Stimulated activated CD4-positive, alpha-beta T cell treated with anti-CD3 and anti-CD28 coated beads, Interleukin-2, amount 100 ng/mL, for 4 hours (primary cell): ENCODE data around the gene PCDHA9.
"Not testable (repeated sequence)": the region's sequence is repeated elsewhere in the genome, so short reads cannot be mapped to it uniquely, and the experiment has no call there.

ENCODE experiments used
- DNase-seq: peaks from one replicate; pipeline ENCODE4 v3.0.0-alpha.2; 2020; ENCODE audit warnings: low read depth

The PCDHA9 gene, protein sequence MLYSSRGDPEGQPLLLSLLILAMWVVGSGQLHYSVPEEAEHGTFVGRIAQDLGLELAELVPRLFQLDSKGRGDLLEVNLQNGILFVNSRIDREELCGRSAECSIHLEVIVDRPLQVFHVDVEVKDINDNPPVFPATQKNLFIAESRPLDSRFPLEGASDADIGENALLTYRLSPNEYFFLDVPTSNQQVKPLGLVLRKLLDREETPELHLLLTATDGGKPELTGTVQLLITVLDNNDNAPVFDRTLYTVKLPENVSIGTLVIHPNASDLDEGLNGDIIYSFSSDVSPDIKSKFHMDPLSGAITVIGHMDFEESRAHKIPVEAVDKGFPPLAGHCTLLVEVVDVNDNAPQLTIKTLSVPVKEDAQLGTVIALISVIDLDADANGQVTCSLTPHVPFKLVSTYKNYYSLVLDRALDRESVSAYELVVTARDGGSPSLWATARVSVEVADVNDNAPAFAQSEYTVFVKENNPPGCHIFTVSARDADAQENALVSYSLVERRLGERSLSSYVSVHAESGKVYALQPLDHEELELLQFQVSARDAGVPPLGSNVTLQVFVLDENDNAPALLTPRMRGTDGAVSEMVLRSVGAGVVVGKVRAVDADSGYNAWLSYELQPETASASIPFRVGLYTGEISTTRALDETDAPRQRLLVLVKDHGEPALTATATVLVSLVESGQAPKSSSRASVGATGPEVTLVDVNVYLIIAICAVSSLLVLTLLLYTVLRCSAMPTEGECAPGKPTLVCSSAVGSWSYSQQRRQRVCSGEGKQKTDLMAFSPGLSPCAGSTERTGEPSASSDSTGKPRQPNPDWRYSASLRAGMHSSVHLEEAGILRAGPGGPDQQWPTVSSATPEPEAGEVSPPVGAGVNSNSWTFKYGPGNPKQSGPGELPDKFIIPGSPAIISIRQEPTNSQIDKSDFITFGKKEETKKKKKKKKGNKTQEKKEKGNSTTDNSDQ

DNA sequence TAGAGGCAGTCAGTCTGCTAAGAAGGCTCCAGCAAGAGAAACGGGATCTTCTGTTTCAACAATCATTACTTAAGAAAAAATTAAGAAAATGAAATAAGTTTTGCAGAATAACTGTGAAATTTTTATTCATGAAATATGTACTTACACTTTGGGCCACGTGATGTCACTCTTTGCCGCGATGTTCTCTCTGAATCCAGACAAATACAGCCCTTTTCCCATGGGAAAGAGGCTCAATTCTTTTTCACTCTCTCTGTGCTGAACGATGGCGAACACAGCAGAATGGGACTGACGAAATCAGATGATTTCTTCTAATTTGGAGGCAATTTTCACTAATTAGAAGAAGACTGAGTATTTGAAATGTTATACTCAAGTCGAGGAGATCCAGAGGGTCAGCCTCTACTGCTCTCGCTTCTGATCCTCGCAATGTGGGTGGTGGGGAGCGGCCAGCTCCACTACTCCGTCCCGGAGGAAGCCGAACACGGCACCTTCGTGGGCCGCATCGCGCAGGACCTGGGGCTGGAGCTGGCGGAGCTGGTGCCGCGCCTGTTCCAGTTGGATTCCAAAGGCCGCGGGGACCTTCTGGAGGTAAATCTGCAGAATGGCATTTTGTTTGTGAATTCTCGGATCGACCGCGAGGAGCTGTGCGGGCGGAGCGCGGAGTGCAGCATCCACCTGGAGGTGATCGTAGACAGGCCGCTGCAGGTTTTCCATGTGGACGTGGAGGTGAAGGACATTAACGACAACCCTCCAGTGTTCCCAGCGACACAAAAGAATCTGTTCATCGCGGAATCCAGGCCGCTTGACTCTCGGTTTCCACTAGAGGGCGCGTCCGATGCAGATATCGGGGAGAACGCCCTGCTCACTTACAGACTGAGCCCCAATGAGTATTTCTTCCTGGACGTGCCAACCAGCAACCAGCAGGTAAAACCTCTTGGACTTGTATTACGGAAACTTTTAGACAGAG lies at the start of gene PCDHA9:
Gene PCDHA9 (plus strand): TSS at position 244 of the 964 bp plus-strand sequence. CDS start 114 bp downstream, at position 358.
- not testable (repeated sequence) for DNase-seq

DNA sequence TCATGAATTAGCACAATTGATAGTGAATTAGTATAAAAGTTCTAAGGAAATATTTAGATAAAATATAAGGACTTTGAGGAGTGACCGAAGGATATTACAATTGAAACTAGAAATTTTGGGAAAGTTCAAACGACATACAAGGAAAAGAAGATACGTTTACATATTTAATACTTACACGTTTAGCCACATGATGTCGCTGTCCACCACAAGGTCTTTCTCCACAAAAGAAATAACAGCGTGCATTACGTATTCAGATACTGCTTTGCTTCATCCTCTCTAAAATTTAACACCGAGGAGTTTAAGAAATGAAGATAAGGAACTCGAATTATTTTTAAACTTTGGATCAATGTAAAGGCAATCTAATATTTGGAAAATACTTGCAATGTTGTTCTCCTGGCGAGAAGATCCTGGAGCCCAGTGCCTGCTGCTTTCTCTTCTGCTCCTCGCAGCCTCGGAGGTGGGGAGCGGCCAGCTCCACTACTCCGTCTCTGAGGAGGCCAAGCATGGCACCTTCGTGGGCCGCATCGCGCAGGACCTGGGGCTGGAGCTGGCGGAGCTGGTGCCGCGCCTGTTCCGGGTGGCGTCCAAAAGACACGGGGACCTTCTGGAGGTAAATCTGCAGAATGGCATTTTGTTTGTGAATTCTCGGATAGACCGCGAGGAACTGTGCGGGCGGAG lies 47.2 kb upstream of the PCDHA9 start, which contains the start of gene PCDHA3:
Gene PCDHA3 (plus strand): TSS at position 242 of the 678 bp plus-strand sequence.
- no peak for DNase-seq

DNA sequence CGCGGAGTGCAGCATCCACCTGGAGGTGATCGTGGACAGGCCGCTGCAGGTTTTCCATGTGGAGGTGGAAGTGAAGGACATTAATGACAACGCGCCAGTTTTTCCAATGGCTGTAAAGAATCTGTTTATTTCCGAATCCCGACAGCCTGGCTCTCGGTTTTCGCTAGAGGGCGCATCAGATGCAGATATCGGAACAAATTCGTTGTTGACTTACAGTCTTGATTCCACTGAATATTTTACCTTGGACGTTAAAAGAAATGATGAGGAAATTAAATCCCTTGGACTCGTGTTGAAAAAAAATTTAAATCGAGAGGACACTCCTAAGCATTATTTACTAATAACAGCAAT lies 46.7 kb upstream of the PCDHA9 start:
- DNase-seq = no peak

DNA sequence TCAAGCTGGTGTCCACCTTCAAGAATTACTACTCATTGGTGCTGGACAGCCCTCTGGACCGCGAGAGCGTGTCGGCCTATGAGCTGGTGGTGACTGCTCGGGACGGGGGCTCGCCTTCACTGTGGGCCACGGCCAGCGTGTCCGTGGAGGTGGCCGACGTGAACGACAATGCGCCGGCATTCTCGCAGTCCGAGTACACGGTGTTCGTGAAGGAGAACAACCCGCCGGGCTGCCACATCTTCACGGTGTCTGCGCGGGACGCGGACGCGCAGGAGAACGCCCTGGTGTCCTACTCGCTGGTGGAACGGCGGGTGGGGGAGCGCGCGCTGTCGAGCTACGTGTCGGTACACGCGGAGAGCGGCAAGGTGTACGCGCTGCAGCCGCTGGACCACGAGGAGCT lies 45.8 kb upstream of the PCDHA9 start:
- DNase-seq = not testable (repeated sequence)

DNA sequence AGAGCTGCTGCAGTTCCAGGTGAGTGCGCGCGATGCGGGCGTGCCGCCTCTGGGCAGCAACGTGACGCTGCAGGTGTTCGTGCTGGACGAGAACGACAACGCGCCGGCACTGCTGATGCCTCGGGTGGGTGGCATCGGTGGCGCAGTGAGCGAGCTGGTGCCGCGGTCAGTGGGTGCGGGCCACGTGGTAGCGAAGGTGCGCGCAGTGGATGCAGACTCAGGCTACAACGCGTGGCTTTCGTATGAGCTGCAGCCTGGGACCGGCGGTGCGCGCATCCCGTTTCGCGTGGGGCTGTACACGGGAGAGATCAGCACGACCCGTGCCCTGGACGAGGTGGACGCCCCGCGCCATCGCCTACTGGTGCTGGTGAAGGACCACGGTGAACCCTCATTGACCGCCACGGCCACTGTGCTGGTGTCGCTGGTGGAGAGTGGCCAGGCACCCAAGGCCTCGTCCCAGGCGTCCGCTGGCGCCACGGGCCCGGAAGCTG lies 45.4 kb upstream of the PCDHA9 start:
- no peak for DNase-seq

DNA sequence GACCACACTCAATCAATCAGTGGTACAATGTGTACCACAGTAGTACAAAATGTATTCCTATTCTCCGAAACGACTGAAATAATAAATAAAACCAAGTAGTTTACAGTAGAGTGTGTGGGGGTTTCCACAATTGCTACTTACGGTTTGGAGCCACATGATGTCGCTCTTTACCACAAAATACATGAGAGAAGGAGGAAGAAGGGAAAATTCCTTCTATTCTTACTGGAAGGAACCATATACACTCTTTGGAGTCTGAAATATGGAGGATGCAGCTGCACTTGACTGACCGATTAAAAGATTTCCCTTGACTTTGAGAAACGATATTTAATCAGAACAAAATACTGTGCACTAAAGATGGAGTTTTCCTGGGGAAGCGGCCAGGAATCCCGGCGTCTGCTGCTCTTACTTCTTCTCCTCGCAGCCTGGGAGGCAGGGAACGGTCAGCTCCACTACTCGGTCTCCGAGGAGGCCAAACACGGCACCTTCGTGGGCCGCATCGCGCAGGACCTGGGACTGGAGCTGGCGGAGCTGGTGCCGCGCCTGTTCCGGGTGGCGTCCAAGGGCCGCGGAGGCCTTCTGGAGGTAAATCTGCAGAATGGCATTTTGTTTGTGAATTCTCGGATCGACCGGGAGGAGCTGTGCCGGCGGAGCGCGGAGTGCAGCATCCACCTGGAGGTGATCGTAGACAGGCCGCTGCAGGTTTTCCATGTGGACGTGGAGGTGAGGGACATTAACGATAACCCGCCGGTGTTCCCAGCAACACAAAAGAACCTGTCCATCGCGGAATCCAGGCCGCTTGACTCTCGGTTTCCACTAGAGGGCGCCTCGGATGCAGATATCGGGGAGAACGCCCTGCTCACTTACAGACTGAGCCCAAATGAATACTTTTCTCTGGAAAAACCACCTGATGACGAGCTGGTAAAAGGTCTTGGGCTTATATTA lies 41.1 kb upstream of the PCDHA9 start, which contains the start of gene PCDHA4:
Gene PCDHA4 (plus strand): TSS at position 235 of the 942 bp plus-strand sequence.
- no peak for DNase-seq

DNA sequence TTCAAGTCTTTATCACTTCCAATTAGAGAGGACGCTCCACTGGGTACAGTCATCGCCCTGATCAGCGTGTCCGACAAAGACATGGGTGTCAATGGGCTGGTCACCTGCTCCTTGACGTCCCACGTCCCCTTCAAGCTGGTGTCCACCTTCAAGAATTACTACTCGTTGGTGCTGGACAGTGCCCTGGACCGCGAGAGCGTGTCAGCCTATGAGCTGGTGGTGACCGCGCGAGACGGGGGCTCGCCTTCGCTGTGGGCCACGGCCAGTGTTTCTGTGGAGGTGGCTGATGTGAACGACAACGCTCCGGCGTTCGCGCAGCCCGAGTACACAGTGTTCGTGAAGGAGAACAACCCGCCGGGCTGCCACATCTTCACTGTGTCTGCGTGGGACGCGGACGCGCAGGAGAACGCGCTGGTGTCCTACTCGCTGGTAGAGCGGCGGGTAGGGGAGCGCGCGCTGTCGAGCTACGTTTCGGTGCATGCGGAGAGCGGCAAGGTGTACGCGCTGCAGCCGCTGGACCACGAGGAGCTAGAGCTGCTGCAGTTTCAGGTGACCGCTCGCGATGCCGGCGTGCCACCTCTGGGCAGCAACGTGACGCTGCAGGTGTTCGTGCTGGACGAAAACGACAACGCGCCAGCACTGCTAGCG lies 39.8 kb upstream of the PCDHA9 start:
- DNase-seq = not testable (repeated sequence)

DNA sequence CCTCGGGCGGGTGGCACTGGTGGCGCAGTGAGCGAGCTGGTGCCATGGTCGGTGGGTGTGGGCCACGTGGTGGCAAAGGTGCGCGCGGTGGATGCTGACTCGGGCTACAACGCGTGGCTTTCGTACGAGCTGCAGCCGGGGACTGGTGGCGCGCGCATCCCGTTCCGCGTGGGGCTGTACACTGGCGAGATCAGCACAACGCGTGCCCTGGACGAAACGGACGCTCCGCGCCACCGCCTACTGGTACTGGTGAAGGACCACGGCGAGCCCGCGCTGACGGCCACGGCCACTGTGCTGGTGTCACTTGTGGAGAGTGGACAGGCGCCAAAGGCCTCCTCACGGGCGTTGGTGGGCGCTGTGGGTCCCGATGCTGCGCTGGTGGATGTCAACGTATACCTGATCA lies 39.3 kb upstream of the PCDHA9 start:
- DNase-seq = no peak

DNA sequence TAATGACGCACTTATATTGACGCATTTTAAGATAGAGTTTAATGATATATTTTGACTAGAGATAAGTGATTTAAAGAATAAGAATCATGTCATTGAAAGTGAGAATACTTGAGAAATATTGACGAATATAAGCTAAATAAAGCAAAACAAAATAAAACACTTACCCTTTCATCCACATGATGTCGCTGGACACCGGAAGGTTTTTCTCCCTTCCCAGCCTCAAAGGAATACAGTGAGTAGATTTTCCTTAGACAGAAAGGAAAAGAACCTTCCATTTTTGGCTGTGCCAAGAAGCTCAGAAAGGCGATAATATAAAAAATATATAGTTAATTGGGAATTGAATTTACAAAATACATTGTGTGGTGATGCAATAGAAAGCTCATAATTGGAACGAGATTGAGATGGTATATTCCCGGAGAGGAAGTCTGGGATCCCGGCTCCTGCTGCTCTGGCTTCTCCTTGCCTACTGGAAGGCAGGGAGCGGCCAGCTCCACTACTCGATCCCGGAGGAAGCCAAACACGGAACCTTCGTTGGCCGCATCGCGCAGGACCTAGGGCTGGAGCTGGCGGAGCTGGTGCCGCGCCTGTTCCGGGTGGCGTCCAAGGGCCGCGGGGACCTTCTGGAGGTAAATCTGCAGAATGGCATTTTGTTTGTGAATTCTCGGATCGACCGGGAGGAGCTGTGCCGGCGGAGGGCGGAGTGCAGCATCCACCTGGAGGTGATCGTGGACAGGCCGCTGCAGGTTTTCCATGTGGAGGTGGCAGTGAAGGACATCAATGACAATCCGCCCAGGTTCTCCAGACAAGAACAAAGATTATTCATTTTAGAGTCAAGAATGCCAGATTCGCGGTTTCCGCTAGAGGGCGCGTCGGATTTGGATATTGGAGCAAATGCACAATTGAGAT lies 26.6 kb upstream of the PCDHA9 start, which contains the start of gene PCDHA5:
Gene PCDHA5 (plus strand): TSS at position 239 of the 906 bp plus-strand sequence.
- DNase-seq = no peak

DNA sequence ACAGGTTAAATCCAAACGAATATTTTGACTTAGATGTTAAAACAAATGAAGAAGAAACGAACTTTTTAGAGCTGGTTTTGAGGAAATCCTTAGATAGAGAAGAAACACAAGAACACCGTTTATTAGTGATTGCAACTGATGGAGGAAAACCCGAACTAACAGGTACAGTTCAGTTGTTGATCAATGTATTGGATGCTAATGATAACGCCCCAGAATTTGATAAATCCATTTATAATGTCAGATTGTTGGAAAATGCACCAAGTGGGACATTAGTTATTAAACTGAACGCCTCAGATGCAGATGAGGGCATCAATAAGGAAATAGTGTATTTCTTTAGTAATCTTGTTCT lies 25.9 kb upstream of the PCDHA9 start:
- no peak for DNase-seq

DNA sequence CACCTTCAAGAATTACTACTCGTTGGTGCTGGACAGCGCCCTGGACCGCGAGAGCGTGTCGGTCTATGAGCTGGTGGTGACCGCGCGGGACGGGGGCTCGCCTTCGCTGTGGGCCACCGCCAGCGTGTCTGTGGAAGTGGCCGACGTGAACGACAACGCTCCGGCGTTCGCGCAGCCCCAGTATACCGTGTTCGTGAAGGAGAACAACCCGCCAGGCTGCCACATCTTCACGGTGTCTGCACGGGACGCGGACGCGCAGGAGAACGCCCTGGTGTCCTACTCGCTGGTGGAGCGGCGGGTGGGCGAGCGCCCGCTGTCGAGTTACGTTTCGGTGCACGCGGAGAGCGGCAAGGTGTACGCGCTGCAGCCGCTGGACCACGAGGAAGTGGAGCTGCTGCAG lies 25.2 kb upstream of the PCDHA9 start:
- not testable (repeated sequence) for DNase-seq

DNA sequence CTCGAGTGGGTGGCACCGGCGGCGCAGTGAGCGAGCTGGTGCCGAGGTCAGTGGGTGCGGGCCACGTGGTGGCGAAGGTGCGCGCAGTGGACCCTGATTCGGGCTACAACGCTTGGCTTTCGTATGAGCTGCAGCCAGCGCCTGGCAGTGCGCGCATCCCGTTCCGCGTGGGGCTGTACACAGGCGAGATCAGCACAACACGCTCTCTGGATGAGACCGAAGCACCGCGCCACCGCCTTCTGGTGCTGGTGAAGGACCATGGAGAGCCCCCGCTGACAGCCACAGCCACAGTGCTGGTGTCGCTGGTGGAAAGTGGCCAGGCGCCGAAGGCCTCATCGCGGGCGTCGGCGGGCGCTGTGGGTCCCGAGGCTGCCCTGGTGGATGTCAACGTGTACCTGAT lies 24.7 kb upstream of the PCDHA9 start:
- no peak for DNase-seq

DNA sequence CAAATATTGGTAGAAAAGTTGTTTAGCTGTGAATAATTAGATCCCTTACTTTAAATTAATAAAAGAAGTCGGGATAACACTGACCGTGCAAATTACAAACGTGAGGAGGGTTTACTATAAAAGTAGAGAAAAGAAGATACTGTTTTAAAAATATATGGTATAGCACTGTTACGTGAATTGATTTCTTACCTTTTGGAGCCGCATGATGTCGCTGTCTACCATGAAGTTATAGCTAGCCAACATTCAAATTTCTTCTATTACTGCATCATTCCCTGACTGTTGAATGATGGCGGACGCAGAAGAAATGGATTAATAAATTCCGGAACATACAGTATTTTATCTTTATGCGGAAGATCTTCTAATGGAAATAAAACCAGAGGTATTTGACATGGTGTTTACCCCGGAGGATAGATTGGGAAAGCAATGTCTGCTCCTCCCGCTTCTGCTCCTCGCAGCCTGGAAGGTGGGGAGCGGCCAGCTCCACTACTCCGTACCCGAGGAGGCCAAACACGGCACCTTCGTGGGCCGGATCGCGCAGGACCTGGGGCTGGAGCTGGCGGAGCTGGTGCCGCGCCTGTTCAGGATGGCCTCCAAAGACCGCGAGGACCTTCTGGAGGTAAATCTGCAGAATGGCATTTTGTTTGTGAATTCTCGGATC lies 20.3 kb upstream of the PCDHA9 start, which contains the start of gene PCDHA6:
Gene PCDHA6 (plus strand): TSS at position 257 of the 658 bp plus-strand sequence. CDS start 132 bp downstream, at position 389.
- DNase-seq = no peak

DNA sequence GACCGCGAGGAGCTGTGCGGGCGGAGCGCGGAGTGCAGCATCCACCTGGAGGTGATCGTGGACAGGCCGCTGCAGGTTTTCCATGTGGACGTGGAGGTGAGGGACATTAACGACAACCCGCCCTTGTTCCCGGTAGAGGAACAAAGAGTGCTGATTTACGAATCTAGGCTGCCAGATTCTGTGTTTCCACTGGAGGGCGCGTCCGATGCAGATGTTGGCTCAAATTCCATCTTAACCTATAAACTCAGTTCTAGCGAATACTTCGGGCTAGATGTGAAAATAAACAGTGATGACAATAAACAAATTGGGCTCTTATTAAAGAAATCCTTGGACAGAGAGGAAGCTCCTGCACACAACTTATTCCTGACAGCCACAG lies 19.8 kb upstream of the PCDHA9 start:
- DNase-seq = no peak

DNA sequence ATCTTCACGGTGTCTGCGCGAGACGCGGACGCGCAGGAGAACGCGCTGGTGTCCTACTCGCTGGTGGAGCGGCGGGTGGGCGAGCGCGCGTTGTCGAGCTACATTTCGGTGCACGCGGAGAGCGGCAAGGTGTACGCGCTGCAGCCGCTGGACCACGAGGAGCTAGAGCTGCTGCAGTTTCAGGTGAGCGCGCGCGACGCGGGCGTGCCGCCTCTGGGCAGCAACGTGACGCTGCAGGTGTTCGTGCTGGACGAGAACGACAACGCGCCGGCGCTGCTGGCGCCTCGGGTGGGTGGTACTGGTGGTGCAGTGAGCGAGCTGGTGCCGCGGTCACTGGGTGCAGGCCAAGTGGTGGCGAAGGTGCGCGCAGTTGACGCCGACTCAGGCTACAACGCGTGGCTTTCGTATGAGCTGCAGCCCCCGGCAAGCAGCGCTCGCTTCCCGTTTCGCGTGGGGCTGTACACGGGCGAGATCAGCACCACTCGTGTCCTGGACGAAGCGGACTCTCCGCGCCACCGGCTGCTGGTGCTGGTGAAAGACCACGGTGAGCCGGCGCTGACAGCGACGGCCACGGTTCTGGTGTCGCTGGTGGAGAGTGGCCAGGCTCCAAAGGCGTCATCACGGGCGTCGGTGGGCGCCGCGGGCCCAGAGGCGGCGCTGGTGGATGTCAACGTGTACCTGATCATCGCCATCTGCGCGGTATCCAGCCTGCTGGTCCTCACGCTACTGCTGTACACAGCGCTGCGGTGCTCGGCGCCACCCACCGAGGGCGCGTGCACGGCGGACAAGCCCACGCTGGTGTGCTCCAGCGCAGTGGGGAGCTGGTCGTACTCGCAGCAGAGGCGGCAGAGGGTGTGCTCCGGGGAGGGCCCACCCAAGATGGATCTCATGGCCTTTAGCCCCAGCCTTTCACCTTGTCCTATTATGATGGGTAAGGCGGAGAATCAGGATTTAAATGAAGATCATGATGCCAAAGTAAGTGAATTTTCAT lies 18.4 kb upstream of the PCDHA9 start:
- not testable (repeated sequence) for DNase-seq

DNA sequence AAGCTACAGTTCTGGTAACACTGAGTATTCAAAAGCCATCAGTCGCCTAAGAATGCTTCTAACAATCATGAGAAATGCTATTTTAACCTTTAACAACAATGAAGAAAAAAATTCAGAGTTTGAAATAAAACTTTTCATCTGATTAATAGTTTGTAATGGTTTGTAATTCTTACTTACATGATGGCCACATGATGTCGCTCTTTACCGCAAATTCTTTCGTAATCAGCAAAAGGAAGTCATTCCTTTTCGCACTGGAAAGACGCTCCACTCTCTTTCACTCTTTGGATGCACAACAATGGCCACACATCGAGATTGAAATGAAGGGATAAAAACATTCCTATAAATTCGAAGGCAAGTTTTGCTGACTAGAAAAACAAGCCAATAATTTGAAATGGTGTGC lies 14.2 kb upstream of the PCDHA9 start, which contains the start of gene PCDHA7:
Gene PCDHA7 (plus strand): TSS at position 277 of the 400 bp plus-strand sequence. CDS start 115 bp downstream, at position 392.
- DNase-seq = no peak
